Measurements from ENCODE around the gene BRIX1. TPM values are rescaled to one million over a fixed set of nuclear protein-coding genes. Genes with fewer than 3 reads are reported as not detected.

The BRIX1 gene
- total and polyA plus RNA-seq, 9 of the 15 experiments (the other 6 are each of a cell fraction or from before 2014, with no cell fraction given) = 115 to 193 (median 159) TPM

- TF ChIP-seq ZNF609 (CRISPR knock-in tag; IDR thresholded peaks at IDR 0.05; ENCODE audit: borderline replicate concordance) (no peak), CEBPZ (IDR thresholded peaks at IDR 0.05; ENCODE audit: borderline replicate concordance, low read depth, low read length) (no peak), POLR2H (tag; IDR thresholded peaks at IDR 0.05; ENCODE audit: low read depth) (no peak), ZNF347 (CRISPR knock-in tag; IDR thresholded peaks at IDR 0.05; ENCODE audit: low read depth) (no peak), ZNF174 (CRISPR knock-in tag; IDR thresholded peaks at IDR 0.05) (no peak), POLR3A (IDR thresholded peaks at IDR 0.05; ENCODE audit: borderline replicate concordance, extremely low read depth, insufficient read depth, insufficient read length) (no peak), ZNF740 (CRISPR knock-in tag; IDR thresholded peaks at IDR 0.05) (no peak), ZNF740 (tag; IDR thresholded peaks at IDR 0.05) (no peak), YBX1 (IDR thresholded peaks at IDR 0.05) (no peak), ZNF408 (CRISPR knock-in tag; IDR thresholded peaks at IDR 0.05; ENCODE audit: low read depth) (no peak), PHF21A (IDR thresholded peaks at IDR 0.05; ENCODE audit: borderline replicate concordance, low read depth) (no peak), ARID3B (CRISPR knock-in tag; IDR thresholded peaks at IDR 0.05; ENCODE audit: borderline replicate concordance) (no peak), RCOR1 (IDR thresholded peaks at IDR 0.05; ENCODE audit: borderline replicate concordance in 1 of 2, low read depth in 2 of 2, low read length in 2 of 2) (no peak), SMC3 (conservative IDR thresholded peaks at IDR 0.05; ENCODE audit: insufficient read depth, low read depth, low read length) (peak; percentile 98), KHSRP (IDR thresholded peaks at IDR 0.05) (no peak)
Observed at GRCh38 chr5:34898258-34898895, 17.1 kb upstream of the BRIX1 start (continued).

Data from K562 (cell line).